ENCODE measurements around the gene MYLIP. TPM values are rescaled to one million over a fixed set of nuclear protein-coding genes. Genes with fewer than 3 reads are reported as not detected.

MYLIP gene
- total RNA-seq, 4 donors from 2014 or later, result 20.1 to 46.2 (median 24.7) TPM

GRCh38 chr6:16140607-16141006, 11.7 kb downstream of the MYLIP start:
- Histone ChIP-seq H3K27ac (no peak overlapping the region), H3K4me1 (peaks cover 0 to 42% (median 6%) of the 10 kb centered on the region in 4 donors), H3K36me3 (peaks cover 0 to 42% (median 0%) of the 10 kb centered on the region in 3 donors), H3K9me3 (no peaks in the 10 kb centered on the region), H3K4me3 (no peak overlapping the region), H3K27me3 (no peaks in the 10 kb centered on the region)
- no peak for TF ChIP-seq CTCF (IDR thresholded peaks at IDR 0.05)
- no peak for DNase-seq

GRCh38 chr6:16141514-16141913, 12.6 kb downstream of the MYLIP start:
- Histone ChIP-seq H3K27ac (no peak overlapping the region), H3K4me3 (no peak overlapping the region), H3K4me1 (peaks cover 0 to 42% (median 3%) of the 10 kb centered on the region in 4 donors), H3K36me3 (peaks cover 0 to 51% (median 0%) of the 10 kb centered on the region in 3 donors), H3K9me3 (no peaks in the 10 kb centered on the region), H3K27me3 (no peaks in the 10 kb centered on the region)
- TF ChIP-seq CTCF (IDR thresholded peaks at IDR 0.05) (no peak), POLR2A (IDR thresholded peaks at IDR 0.05) (no peak)
- no peak for DNase-seq

- H3K9me3 ChIP-seq, result no peaks in the 10 kb centered on the region
- H3K4me3 ChIP-seq, result no peak overlapping the region
- no peak for DNase-seq
- H3K4me1 ChIP-seq, result peaks cover 0 to 16% (median 0%) of the 10 kb centered on the region in 4 donors
- no peak overlapping the region for H3K27ac ChIP-seq
- H3K36me3 ChIP-seq, result peaks cover 0 to 75% (median 0%) of the 10 kb centered on the region in 3 donors
- TF ChIP-seq CTCF (IDR thresholded peaks at IDR 0.05) (no peak), POLR2A (IDR thresholded peaks at IDR 0.05) (no peak)
- H3K27me3 ChIP-seq, result no peaks in the 10 kb centered on the region
These were observed 16.2 kb downstream of the MYLIP start for GRCh38 chr6:16145038-16145437.

- H3K36me3 ChIP-seq, result peaks cover 0 to 80% (median 0%) of the 10 kb centered on the region in 3 donors
- DNase-seq, result no peak
These were observed 17.1 kb downstream of the MYLIP start for GRCh38 chr6:16146028-16146427.

GRCh38 chr6:16146527-16146955, 17.7 kb downstream of the MYLIP start:
- peaks cover 0 to 16% (median 0%) of the 10 kb centered on the region in 4 donors for H3K4me1 ChIP-seq
- no peaks in the 10 kb centered on the region for H3K9me3 ChIP-seq
- H3K27me3 ChIP-seq, result no peaks in the 10 kb centered on the region
- TF ChIP-seq CTCF (IDR thresholded peaks at IDR 0.05) (no peak), POLR2A (IDR thresholded peaks at IDR 0.05) (no peak)
- no peak overlapping the region for H3K4me3 ChIP-seq
- peaks cover 0 to 84% (median 0%) of the 10 kb centered on the region in 3 donors for H3K36me3 ChIP-seq
- no peak overlapping the region for H3K27ac ChIP-seq
- DNase-seq, result no peak

More at GRCh38 chr6:16146028-16146427, 17.1 kb downstream of the MYLIP start:
- TF ChIP-seq CTCF (IDR thresholded peaks at IDR 0.05) (no peak), POLR2A (IDR thresholded peaks at IDR 0.05) (no peak)
- Histone ChIP-seq H3K4me1 (peaks cover 0 to 16% (median 0%) of the 10 kb centered on the region in 4 donors), H3K27ac (no peak overlapping the region), H3K9me3 (no peaks in the 10 kb centered on the region), H3K27me3 (no peaks in the 10 kb centered on the region), H3K4me3 (no peak overlapping the region)

GRCh38 chr6:16148498-16148897, 19.6 kb downstream of the MYLIP start:
- no peaks in the 10 kb centered on the region for H3K9me3 ChIP-seq
- H3K4me3 ChIP-seq, result no peak overlapping the region
- H3K27me3 ChIP-seq, result no peaks in the 10 kb centered on the region
- H3K4me1 ChIP-seq, result peaks cover 0 to 16% (median 0%) of the 10 kb centered on the region in 4 donors
- peak in 2 of 3 donors; percentile 56 to 73 for DNase-seq
- peaks cover 0 to 71% (median 0%) of the 10 kb centered on the region in 3 donors for H3K36me3 ChIP-seq
- no peak overlapping the region for H3K27ac ChIP-seq
- TF ChIP-seq POLR2A (IDR thresholded peaks at IDR 0.05), result no peak
- TF ChIP-seq CTCF (IDR thresholded peaks at IDR 0.05), result no peak

All from Peyer's patch (tissue), 4 donors.